ENCODE data around the gene PITX3. TPM values are rescaled to one million over a fixed set of nuclear protein-coding genes. Genes with fewer than 3 reads are reported as not detected.
A peak's percentile ranks its signal among the peaks of the same experiment; 100 is the strongest.

Gene PITX3
- under 1 TPM in 1 of 6 donors, not detected in 5; 0.61 TPM for total RNA-seq

DNA sequence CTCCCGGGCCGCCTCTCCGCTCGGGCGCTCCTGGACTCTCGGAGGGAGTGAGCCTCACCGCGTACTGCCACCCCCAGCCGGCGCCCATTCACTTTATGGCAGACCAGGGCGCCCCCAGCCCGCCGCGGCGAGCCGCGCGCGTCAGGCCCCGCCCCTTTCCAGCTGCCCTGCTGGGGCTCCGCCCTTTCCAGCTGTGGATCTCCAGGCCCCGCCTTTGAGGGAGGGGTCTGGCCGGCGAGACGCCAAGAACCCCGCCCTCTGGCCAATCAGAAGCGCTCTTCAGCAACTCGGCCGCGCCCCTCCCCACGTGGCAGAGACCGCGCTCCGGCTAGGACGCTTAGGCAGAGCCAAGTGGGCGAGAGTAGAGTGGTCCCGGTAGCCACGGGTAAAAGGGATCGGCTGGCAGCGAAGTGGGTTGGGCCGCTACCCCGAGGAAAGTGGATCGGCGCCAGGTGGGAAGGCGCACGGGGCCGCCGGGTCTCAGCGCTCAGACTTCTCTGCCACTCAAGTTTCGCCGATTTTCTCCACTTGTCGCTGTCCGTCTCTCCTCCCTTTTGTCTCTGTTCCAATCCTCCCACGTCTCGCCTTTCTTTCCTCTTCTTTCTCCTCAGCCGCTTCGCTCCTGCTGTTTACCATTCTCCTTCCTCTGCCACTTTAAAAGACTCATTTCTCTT lies at the start of gene PITX3:
Gene PITX3 (minus strand): TSS at position 69 of the 674 bp plus-strand sequence. CDS start 9,432 bp downstream, outside the sequence.
- peaks cover 0 to 13% (median 3%) of the 10 kb centered on the region in 4 donors for H3K27me3 ChIP-seq
- TF ChIP-seq POLR2AphosphoS5 (IDR thresholded peaks at IDR 0.05): peak in 1 of 2 donors; percentile 16
- no peak for TF ChIP-seq EP300 (IDR thresholded peaks at IDR 0.05)
- no peak for TF ChIP-seq POLR2A (IDR thresholded peaks at IDR 0.05)
- peaks cover 24 to 38% (median 32%) of the 10 kb centered on the region in 4 donors for H3K4me1 ChIP-seq
- peak; percentile 94 to 98 for DNase-seq
- H3K27ac ChIP-seq: no peak within 1 kb of the TSS
- no peaks in the 10 kb centered on the region for H3K36me3 ChIP-seq
- peak; percentile 76 to 90 for ATAC-seq (ENCODE audit: low FRiP score in 2 of 2)
- H3K9me3 ChIP-seq: no peaks in the 10 kb centered on the region
- H3K4me3 ChIP-seq: peak within 1 kb of the TSS; percentile 46 to 61 (median 59)
- WGBS, 2 donors: 2 to 3% methylated on average over 17 to 19 of the region's 57 CpGs

- H3K4me1 ChIP-seq: peaks cover 0 to 10% (median under 1%) of the 10 kb centered on the region in 4 donors
- TF ChIP-seq POLR2A (IDR thresholded peaks at IDR 0.05) (no peak), EP300 (IDR thresholded peaks at IDR 0.05) (no peak), POLR2AphosphoS5 (IDR thresholded peaks at IDR 0.05) (no peak), CTCF (IDR thresholded peaks at IDR 0.05) (no peak)
- no peak for DNase-seq
- WGBS, 2 donors: 92 to 93% methylated on average over 3 of the region's 3 CpGs
- no peak overlapping the region for H3K4me3 ChIP-seq
- H3K36me3 ChIP-seq: peaks cover 0 to 2% (median 0%) of the 10 kb centered on the region in 4 donors
- H3K9me3 ChIP-seq: no peaks in the 10 kb centered on the region
- no peak overlapping the region for H3K27ac ChIP-seq
- no peak for ATAC-seq (ENCODE audit: low FRiP score in 2 of 2)
- no peaks in the 10 kb centered on the region for H3K27me3 ChIP-seq
Measured at GRCh38 chr10:102289840-102290239, 48.5 kb upstream of the PITX3 start.

DNA sequence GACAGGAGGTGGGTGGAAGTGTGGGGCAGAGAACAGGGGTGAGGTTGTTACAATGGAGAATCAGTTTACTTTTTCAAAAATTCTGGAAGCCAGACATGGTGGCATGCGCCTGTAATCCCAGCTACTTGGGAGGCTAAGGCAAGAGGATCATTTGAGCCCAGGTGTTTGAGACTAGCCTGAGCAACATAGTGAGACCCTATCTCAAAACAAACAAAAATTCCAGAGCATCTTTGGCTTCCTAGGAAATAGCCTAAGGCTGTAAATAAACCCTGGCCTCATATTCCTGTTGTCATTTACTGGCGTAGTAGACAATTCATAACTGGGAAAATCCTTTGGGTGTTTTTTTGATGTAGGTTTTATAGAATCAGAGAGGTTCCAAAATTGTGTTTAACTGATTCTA lies 48.0 kb upstream of the PITX3 start:
- DNase-seq (no peak), ATAC-seq (ENCODE audit: low FRiP score in 2 of 2) (no peak)
- no peak overlapping the region for H3K4me3 ChIP-seq
- no peak overlapping the region for H3K27ac ChIP-seq
- H3K4me1 ChIP-seq: peaks cover 0 to 10% (median 0%) of the 10 kb centered on the region in 4 donors
- H3K9me3 ChIP-seq: no peaks in the 10 kb centered on the region
- peaks cover 0 to 2% (median 0%) of the 10 kb centered on the region in 4 donors for H3K36me3 ChIP-seq
- no peaks in the 10 kb centered on the region for H3K27me3 ChIP-seq
- WGBS, 2 donors: 96 to 100% methylated on average over 2 of the region's 2 CpGs
- TF ChIP-seq POLR2A (IDR thresholded peaks at IDR 0.05) (no peak), EP300 (IDR thresholded peaks at IDR 0.05) (no peak), POLR2AphosphoS5 (IDR thresholded peaks at IDR 0.05) (no peak), CTCF (IDR thresholded peaks at IDR 0.05) (no peak)

DNA sequence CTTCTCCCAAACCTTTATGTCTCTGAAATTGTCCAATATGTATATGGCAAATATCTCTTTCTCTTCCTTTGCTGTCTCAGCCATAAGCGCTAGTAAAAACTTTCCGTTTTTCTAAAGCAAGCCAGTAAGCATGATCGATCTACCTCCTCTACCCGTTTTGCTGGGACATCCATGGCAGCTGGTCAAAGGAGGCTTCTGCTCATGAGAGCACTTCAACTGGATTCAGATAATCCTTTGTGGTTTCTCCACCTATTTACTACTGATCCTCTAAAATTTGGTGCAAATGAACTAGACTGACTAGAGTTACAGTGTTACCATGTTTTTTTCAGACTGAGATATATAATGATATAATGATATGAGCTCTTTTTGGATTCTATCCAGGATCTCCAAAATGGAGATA lies 46.7 kb upstream of the PITX3 start:
- Histone ChIP-seq H3K9me3 (no peaks in the 10 kb centered on the region), H3K4me3 (no peak overlapping the region), H3K27me3 (no peaks in the 10 kb centered on the region), H3K36me3 (peaks cover 0 to 2% (median 0%) of the 10 kb centered on the region in 4 donors), H3K4me1 (peaks cover 6 to 10% (median 8%) of the 10 kb centered on the region in 4 donors), H3K27ac (no peak overlapping the region)
- WGBS, 2 donors: 95 to 96% methylated on average over 4 of the region's 4 CpGs
- DNase-seq (no peak), ATAC-seq (ENCODE audit: low FRiP score in 2 of 2) (no peak)
- no peak for TF ChIP-seq CTCF (IDR thresholded peaks at IDR 0.05)
- no peak for TF ChIP-seq POLR2AphosphoS5 (IDR thresholded peaks at IDR 0.05)
- no peak for TF ChIP-seq POLR2A (IDR thresholded peaks at IDR 0.05)

DNA sequence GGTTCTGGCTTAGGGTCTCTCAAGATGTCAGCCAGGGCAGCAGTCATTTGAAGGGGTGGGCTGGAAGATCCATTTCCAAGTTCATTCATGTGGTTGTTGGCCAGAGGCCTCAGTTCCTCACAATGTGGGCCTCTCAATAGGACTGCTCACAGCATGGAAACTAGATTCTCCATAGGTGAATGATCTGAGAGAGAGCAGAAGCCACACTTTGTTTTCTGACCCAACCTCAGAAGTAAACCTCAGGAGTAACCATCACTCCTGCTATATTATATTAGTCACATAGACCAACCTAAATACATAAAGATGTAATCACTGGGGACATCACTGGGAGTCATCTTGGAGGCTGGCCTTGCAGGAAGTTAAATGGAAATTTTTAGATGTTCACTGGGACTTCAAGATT lies 46.2 kb upstream of the PITX3 start:
- H3K4me3 ChIP-seq: no peak overlapping the region
- DNase-seq (no peak), ATAC-seq (ENCODE audit: low FRiP score in 2 of 2) (no peak)
- H3K9me3 ChIP-seq: no peaks in the 10 kb centered on the region
- peaks cover 0 to 2% (median 0%) of the 10 kb centered on the region in 4 donors for H3K36me3 ChIP-seq
- no peaks in the 10 kb centered on the region for H3K27me3 ChIP-seq
- TF ChIP-seq POLR2AphosphoS5 (IDR thresholded peaks at IDR 0.05) (no peak), POLR2A (IDR thresholded peaks at IDR 0.05) (no peak), CTCF (IDR thresholded peaks at IDR 0.05) (no peak), EP300 (IDR thresholded peaks at IDR 0.05) (no peak)
- no peak overlapping the region for H3K27ac ChIP-seq
- peaks cover 6 to 10% (median 9%) of the 10 kb centered on the region in 4 donors for H3K4me1 ChIP-seq

All from upper lobe of left lung (tissue), 6 donors.